ENCODE measurements around the gene MYBBP1A. TPM values are rescaled to one million over a fixed set of nuclear protein-coding genes. Genes with fewer than 3 reads are reported as not detected.
A peak's percentile ranks its signal among the peaks of the same experiment; 100 is the strongest.

MYBBP1A gene
- polyA plus RNA-seq, 3 donors: 4.2 to 22.3 (median 5.3) TPM

- Mint-ChIP-seq H3K36me3 (peaks cover 54 to 85% of the 10 kb centered on the region in 2 donors), H3K9me3 (no peaks in the 10 kb centered on the region), H3K4me1 (peaks cover 13% of the 10 kb centered on the region), H3K27me3 (ENCODE audit: low read depth in 3 of 3) (peaks cover 0 to 5% (median 3%) of the 10 kb centered on the region in 3 donors), H3K4me3 (no peak overlapping the region), H3K27ac (no peak overlapping the region)
- peaks cover 16% of the 10 kb centered on the region for H3K79me2 ChIP-seq (ENCODE audit: insufficient read depth, low read length)
- peaks cover 69 to 85% of the 10 kb centered on the region in 2 donors for H3K36me3 ChIP-seq (replicated peaks in 1 of 2; ENCODE audit: control insufficient read depth in 1 of 2, insufficient read depth in 2 of 2, low read length in 2 of 2)
- H3K4me2 ChIP-seq (replicated peaks; ENCODE audit: extremely low read depth, low read length, poor library complexity, severe bottlenecking): no peak overlapping the region
- H3K4me1 ChIP-seq (ENCODE audit: control insufficient read depth in 1 of 2, insufficient read depth in 2 of 2, low read length in 2 of 2): peaks cover 11 to 14% of the 10 kb centered on the region in 2 donors
- WGBS (ENCODE audit: insufficient coverage): 91% methylated on average over 20 of the region's 25 CpGs
- H2AFZ ChIP-seq (ENCODE audit: insufficient read depth, low read depth, low read length, poor library complexity, severe bottlenecking): no peak overlapping the region
- H3K9ac ChIP-seq (ENCODE audit: insufficient read depth, low read length, poor library complexity, severe bottlenecking): no peak overlapping the region
- no peak overlapping the region for H3K4me3 ChIP-seq (replicated peaks in 1 of 3; ENCODE audit: low read depth in 2 of 3, low read length in 3 of 3)
- H3K27ac ChIP-seq (ENCODE audit: low read depth in 1 of 2, low read length in 2 of 2): no peak overlapping the region
- H3K27me3 ChIP-seq (ENCODE audit: control insufficient read depth in 2 of 2, insufficient read depth in 2 of 2, low read length in 2 of 2): no peaks in the 10 kb centered on the region
- no peak for TF ChIP-seq CTCF (IDR thresholded peaks at IDR 0.05)
- DNase-seq: no peak
- H3K9me3 ChIP-seq (replicated peaks in 1 of 2; ENCODE audit: control insufficient read depth in 1 of 2, insufficient read depth in 1 of 2, low read length in 2 of 2): no peaks in the 10 kb centered on the region
- no peaks in the 10 kb centered on the region for H4K20me1 ChIP-seq (ENCODE audit: insufficient read depth, low read length)
- intact Hi-C loops (cut with micrococcal nuclease): loop anchor here in 1 of 2 donors (5.0 kb wide), 1 partner anchor 183 kb away; the partner anchor contains the start of gene UBE2G1
Observed at GRCh38 chr17:4549781-4550533, 5.2 kb downstream of the MYBBP1A start.

- no peaks in the 10 kb centered on the region for H3K27me3 ChIP-seq (ENCODE audit: control insufficient read depth in 2 of 2, insufficient read depth in 2 of 2, low read length in 2 of 2)
- H3K9me3 ChIP-seq (replicated peaks in 1 of 2; ENCODE audit: control insufficient read depth in 1 of 2, insufficient read depth in 1 of 2, low read length in 2 of 2): no peaks in the 10 kb centered on the region
- peaks cover 60 to 94% of the 10 kb centered on the region in 2 donors for H3K36me3 Mint-ChIP-seq
- H3K9me3 Mint-ChIP-seq: no peaks in the 10 kb centered on the region
- H3K27ac Mint-ChIP-seq: peak overlapping the region in 1 of 7 donors; percentile 50
- no peaks in the 10 kb centered on the region for H4K20me1 ChIP-seq (ENCODE audit: insufficient read depth, low read length)
- no peak overlapping the region for H3K4me2 ChIP-seq (replicated peaks; ENCODE audit: extremely low read depth, low read length, poor library complexity, severe bottlenecking)
- DNase-seq: no peak
- H3K4me1 Mint-ChIP-seq: peaks cover 4% of the 10 kb centered on the region
- 96% methylated on average over 23 of the region's 24 CpGs for WGBS (ENCODE audit: insufficient coverage)
- no peak overlapping the region for H3K4me3 Mint-ChIP-seq
- no peak overlapping the region for H3K4me3 ChIP-seq (replicated peaks in 1 of 3; ENCODE audit: low read depth in 2 of 3, low read length in 3 of 3)
- peaks cover 5% of the 10 kb centered on the region for H3K79me2 ChIP-seq (ENCODE audit: insufficient read depth, low read length)
- intact Hi-C loops (cut with micrococcal nuclease): no loop called here
- H3K4me1 ChIP-seq (ENCODE audit: control insufficient read depth in 1 of 2, insufficient read depth in 2 of 2, low read length in 2 of 2): peaks cover under 1 to 4% of the 10 kb centered on the region in 2 donors
- peaks cover 74 to 91% of the 10 kb centered on the region in 2 donors for H3K36me3 ChIP-seq (replicated peaks in 1 of 2; ENCODE audit: control insufficient read depth in 1 of 2, insufficient read depth in 2 of 2, low read length in 2 of 2)
- TF ChIP-seq CTCF (IDR thresholded peaks at IDR 0.05): no peak
- no peak overlapping the region for H2AFZ ChIP-seq (ENCODE audit: insufficient read depth, low read depth, low read length, poor library complexity, severe bottlenecking)
- H3K27ac ChIP-seq (ENCODE audit: low read depth in 1 of 2, low read length in 2 of 2): no peak overlapping the region
- no peak overlapping the region for H3K9ac ChIP-seq (ENCODE audit: insufficient read depth, low read length, poor library complexity, severe bottlenecking)
- H3K27me3 Mint-ChIP-seq (ENCODE audit: low read depth in 3 of 3): peaks cover 0 to 6% (median 3%) of the 10 kb centered on the region in 3 donors
Observed at GRCh38 chr17:4548721-4549531, 6.3 kb downstream of the MYBBP1A start.
